ENCODE measurements around the gene HS3ST5.

HS3ST5 gene

GRCh38 chr6:114342826-114343781, at the start of gene HS3ST5:
HS3ST5 (minus strand) TSS chr6:114343023; CDS start chr6:114062845, 280,178 bp downstream.
- DNase-seq: peak; percentile 75

- no peak for DNase-seq
These were observed 47.4 kb upstream of the HS3ST5 start for GRCh38 chr6:114390176-114390575.

GRCh38 chr6:114389111-114389510, 46.3 kb upstream of the HS3ST5 start:
- no peak for DNase-seq

- DNase-seq: no peak
These were observed 39.6 kb upstream of the HS3ST5 start for GRCh38 chr6:114382406-114382805.

GRCh38 chr6:114377881-114378280, 35.1 kb upstream of the HS3ST5 start:
- no peak for DNase-seq

GRCh38 chr6:114376611-114377175, 33.9 kb upstream of the HS3ST5 start:
- DNase-seq: no peak

- DNase-seq: no peak
These were observed 32.8 kb upstream of the HS3ST5 start for GRCh38 chr6:114375541-114376192.

GRCh38 chr6:114367315-114367961, 24.6 kb upstream of the HS3ST5 start:
- no peak for DNase-seq

GRCh38 chr6:114366899-114367298, 24.1 kb upstream of the HS3ST5 start:
- DNase-seq: no peak

GRCh38 chr6:114364301-114364700, 21.5 kb upstream of the HS3ST5 start:
- no peak for DNase-seq

GRCh38 chr6:114362957-114363356, 20.1 kb upstream of the HS3ST5 start:
- peak; percentile 16 for DNase-seq

- no peak for DNase-seq
These were observed 19.6 kb upstream of the HS3ST5 start for GRCh38 chr6:114362396-114362795.

GRCh38 chr6:114361036-114361435, 18.2 kb upstream of the HS3ST5 start:
- no peak for DNase-seq

- DNase-seq: no peak
These were observed 12.5 kb upstream of the HS3ST5 start for GRCh38 chr6:114355300-114355699.

- no peak for DNase-seq
These were observed 11.7 kb upstream of the HS3ST5 start for GRCh38 chr6:114354482-114354881.

- DNase-seq: no peak
These were observed 3.6 kb upstream of the HS3ST5 start for GRCh38 chr6:114346451-114346850.

GRCh38 chr6:114344971-114345275, 2.1 kb upstream of the HS3ST5 start:
- no peak for DNase-seq

- no peak for DNase-seq
These were observed 1.6 kb upstream of the HS3ST5 start for GRCh38 chr6:114344246-114344970.

GRCh38 chr6:114343782-114344144, 940 bp upstream of the HS3ST5 start:
- no peak for DNase-seq

- peak; percentile 52 for DNase-seq
These were observed 567 bp downstream of the HS3ST5 start for GRCh38 chr6:114342086-114342825.

GRCh38 chr6:114339706-114340105, 3.1 kb downstream of the HS3ST5 start:
- no peak for DNase-seq

- no peak for DNase-seq
These were observed 8.6 kb downstream of the HS3ST5 start for GRCh38 chr6:114334237-114334636.
